Measurements from ENCODE around the gene TCHH.

DNA sequence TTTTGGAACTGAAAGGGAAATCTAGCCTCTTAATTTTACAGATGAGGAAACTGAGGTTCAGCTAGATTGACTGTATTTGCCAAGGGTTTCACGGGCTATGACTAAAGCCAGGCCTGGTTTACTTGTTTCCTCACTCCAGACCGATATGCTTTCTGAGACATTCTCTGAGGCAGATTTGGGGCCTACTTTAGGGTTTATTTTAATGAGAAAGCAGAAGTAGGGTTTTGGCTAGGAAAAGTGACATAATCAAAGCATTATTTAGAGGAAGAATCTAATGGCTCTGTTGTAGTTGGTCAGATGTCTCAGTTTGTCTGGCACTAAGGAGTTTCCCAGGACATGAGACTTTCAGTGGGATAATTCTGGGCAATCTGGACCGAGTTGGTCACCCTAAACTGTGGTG, 45.3 kb upstream of the TCHH start:
- no peak for TF ChIP-seq CTCF (conservative IDR thresholded peaks at IDR 0.05; ENCODE audit: low read depth, low read length)
- no peak for TF ChIP-seq EZH2 (IDR thresholded peaks at IDR 0.05; ENCODE audit: borderline replicate concordance, low read depth, low read length, poor library complexity, severe bottlenecking)

Data from A673 (cell line).